Measurements from ENCODE around the gene TEFM.

DNA sequence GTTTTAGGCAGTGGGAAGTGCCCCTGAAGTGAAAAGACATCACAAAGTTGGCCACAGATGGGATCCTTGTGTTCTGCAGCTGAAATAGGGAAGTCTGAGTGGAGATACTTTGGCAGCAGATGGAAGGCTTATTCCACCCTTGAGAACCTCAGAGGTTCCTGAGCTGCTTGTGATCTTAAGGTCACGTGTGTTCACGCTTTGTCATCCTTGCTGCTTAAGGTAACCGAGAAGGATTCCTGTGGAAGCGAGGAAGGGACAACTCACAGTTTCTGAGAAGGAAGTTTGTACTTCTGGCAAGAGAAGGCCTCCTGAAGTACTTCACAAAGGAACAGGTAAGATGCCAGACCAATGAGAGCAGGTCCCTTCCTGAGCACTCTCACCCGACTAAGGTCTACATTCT is 27.9 kb upstream of the TEFM start:
- TF ChIP-seq, protein P1, sequence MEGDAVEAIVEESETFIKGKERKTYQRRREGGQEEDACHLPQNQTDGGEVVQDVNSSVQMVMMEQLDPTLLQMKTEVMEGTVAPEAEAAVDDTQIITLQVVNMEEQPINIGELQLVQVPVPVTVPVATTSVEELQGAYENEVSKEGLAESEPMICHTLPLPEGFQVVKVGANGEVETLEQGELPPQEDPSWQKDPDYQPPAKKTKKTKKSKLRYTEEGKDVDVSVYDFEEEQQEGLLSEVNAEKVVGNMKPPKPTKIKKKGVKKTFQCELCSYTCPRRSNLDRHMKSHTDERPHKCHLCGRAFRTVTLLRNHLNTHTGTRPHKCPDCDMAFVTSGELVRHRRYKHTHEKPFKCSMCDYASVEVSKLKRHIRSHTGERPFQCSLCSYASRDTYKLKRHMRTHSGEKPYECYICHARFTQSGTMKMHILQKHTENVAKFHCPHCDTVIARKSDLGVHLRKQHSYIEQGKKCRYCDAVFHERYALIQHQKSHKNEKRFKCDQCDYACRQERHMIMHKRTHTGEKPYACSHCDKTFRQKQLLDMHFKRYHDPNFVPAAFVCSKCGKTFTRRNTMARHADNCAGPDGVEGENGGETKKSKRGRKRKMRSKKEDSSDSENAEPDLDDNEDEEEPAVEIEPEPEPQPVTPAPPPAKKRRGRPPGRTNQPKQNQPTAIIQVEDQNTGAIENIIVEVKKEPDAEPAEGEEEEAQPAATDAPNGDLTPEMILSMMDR (IDR thresholded peaks at IDR 0.05; ENCODE audit: extremely low read depth in 1 of 2, insufficient read depth in 1 of 2, low read depth in 1 of 2, low read length in 2 of 2) = no peak
- TF ChIP-seq POLR2AphosphoS5 (IDR thresholded peaks at IDR 0.05; ENCODE audit: insufficient read depth, low read depth, low read length) = no peak
- no peak for TF ChIP-seq EZH2 (IDR thresholded peaks at IDR 0.05; ENCODE audit: borderline replicate concordance, low read depth, low read length, severe bottlenecking)
- TF ChIP-seq, protein P2, sequence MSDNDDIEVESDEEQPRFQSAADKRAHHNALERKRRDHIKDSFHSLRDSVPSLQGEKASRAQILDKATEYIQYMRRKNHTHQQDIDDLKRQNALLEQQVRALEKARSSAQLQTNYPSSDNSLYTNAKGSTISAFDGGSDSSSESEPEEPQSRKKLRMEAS (IDR thresholded peaks at IDR 0.05; ENCODE audit: insufficient read depth, insufficient read length) = no peak
- TF ChIP-seq JUN (IDR thresholded peaks at IDR 0.05; ENCODE audit: borderline replicate concordance, insufficient read depth, insufficient read length, low read depth) = no peak
- no peak for TF ChIP-seq POLR2A (IDR thresholded peaks at IDR 0.05; ENCODE audit: low read depth, low read length)
- TF ChIP-seq MYC (IDR thresholded peaks at IDR 0.05; ENCODE audit: low read depth, low read length) = no peak
- TF ChIP-seq GATA2 (IDR thresholded peaks at IDR 0.05; ENCODE audit: insufficient read depth, insufficient read length, low read depth, low read length) = no peak

Data from endothelial cell of umbilical vein (primary cell).